GM18951 (cell line): ENCODE data around the gene ACACB.

Experiments
- POLR2A ChIP-seq: IDR thresholded peaks from 4 replicates; pipeline ENCODE4 v1.6.1; 2011; ENCODE audit warnings: mild to moderate bottlenecking; ENCODE audit not compliant: insufficient read length, insufficient read depth; ENCODE audit errors: extremely low read depth
- in situ Hi-C: fragments of 300-500 bp; cut with MboI; formaldehyde crosslinking; loops from one replicate; pipeline ENCODE4 v1.12.0; 2022; ENCODE audit warnings: low sequenced_read_pairs, mixed read lengths, inconsistent platforms; ENCODE audit not compliant: unreplicated experiment

Gene ACACB

DNA sequence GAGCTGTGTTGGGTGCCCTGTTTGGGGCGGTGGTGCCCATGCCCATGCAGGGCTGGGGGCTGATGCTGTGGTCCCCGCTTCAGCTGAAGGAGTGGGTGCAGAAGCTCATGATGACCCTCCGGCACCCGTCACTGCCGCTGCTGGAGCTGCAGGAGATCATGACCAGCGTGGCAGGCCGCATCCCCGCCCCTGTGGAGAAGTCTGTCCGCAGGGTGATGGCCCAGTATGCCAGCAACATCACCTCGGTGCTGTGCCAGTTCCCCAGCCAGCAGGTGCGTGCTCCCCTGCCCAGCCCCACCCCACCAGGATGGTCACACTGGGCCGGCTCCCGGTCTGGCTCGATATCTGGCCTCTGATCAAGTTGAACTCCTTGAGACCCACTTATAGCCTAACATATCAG is 92.7 kb downstream of the ACACB start:
- no peak for TF ChIP-seq POLR2A
- in situ Hi-C loops: no loop called here

DNA sequence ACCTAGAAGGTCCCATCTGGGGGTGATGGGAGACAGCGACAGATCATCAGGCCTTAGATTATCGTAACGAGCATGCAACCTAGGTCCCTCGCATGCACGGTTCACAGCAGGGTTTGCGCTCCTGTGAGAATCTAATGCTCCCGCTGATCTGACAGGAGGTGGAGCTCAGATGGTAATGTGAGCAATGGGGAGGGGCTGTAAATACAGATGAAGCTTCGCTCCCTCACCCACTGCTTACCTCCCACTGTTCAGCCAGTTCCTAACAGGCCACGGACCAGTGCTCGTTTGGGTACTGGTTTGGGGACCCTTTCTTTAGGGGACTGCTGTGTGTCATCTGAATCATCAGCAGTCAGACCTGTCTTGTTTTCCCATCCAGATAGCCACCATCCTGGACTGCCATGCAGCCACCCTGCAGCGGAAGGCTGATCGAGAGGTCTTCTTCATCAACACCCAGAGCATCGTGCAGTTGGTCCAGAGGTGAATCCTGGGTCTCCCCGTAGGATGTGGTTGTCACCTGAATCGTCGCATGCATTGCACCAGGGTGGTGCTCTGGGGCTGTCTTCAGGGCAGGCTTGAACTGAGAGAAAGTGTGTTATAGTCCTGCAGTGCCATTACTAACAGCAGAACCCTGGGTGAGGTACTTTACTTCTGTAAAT is 96.2 kb downstream of the ACACB start:
- TF ChIP-seq POLR2A: no peak
- in situ Hi-C loops: no loop called here

DNA sequence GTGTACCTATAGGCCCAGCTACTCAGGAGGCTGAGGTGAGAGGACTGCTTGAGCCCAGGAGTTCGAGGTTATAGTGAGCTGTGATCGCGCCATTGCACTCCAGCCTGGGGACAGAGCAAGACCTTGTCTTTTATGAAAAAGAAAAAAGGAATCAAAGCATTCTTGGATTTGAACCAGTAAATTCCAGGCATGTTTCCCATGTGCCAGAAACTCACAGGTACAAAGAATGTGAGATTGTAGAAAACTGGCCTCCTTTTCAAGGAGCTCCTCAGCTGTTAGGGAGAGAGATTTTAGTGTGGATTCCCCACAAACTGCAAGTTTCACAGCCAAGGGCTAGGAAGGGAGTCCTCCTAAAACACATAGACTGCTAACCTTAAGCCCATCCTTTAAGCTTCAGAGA is 97.7 kb downstream of the ACACB start:
- no peak for TF ChIP-seq POLR2A
- in situ Hi-C loops: no loop called here

DNA sequence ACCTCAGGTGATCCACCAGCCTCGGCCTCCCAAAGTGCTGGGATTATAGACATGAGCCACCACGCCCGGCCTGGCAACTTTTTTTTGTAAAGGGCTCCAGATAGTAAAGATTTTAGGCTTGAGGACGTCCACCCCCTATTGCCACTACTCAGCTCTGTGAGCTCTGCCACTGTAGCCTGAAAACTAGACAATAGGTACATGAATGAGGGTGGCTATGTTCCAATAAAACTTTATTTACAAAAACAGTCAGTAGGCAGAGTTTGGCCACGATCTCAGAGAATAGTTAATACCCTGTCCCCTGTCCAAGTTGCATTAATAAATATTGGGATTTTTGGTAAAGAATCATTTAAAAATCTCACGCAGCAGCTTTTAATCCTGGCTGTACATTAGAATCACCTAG is 102.6 kb downstream of the ACACB start:
- in situ Hi-C loops: no loop called here
- TF ChIP-seq POLR2A: no peak

DNA sequence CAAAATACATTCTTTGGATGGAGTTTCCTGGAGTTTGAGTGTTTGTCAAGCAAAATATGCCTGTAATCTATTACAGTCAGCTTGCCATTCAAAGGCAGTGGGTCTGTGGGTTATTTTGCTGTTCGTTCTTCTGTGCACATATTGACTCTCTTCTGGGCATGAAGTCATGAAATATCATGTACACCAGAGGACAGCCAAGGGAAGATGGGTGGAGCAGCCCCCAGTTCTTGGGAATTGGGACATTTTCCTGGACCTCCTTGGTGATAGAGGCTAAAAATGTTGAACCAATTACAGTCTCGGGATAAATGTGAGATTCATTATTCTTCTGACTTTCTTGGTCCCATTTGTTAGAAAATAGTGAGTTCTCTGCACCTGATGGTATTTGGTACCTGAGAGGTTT is 103.6 kb downstream of the ACACB start:
- TF ChIP-seq POLR2A: no peak
- in situ Hi-C loops: no loop called here

DNA sequence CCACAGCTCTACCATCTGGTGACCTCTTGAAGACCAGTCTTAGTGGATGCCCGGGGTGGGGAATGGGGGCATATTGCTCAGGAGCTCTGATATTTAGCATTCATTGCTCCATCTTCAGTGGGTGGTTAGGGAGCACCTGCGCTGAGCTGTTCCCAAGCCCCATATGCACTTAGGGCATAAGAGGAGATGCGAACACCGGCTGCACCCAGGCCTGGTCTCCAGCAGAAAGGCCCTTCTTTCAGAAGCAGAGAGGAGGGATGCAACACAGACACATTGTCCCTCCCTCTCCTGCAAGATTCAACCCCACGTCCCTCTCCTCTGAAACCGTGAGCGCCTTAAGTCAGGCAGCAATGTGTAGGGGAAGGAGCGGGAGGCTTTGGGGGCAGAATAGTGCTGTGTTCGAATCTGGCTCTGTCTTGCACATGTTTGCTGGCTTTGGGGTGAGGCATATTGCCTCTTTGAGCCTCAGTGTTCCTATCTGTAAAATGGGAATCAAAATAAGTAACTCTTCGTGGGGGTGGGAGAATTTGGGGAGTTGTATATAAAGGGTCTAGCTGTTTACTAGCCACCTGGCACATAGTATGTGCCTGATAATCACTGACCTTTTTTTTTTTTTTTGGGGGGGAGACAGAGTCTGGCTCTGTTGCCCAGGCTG is 105.0 kb downstream of the ACACB start:
- TF ChIP-seq POLR2A: no peak
- in situ Hi-C loops: no loop called here

DNA sequence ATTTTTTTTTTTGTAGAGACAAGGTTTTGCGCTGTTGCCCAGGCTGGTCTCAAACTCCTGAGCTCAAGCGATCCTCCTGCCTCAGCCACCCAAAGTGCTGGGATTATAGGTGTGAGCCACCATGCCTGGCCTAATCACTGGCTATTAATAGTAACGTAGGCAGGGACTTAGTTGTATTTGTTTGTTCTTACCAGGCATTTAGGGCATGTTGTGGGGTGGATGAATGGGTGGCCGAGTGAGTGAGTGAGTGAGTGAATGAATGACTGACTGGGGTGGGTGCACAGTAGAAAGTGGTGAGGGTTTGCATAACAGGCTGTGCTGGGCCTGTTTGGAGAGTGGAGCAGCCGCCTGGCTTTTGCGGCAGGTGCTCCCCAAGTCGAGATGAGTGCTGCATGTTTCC is 105.7 kb downstream of the ACACB start:
- TF ChIP-seq POLR2A: no peak
- in situ Hi-C loops: no loop called here

DNA sequence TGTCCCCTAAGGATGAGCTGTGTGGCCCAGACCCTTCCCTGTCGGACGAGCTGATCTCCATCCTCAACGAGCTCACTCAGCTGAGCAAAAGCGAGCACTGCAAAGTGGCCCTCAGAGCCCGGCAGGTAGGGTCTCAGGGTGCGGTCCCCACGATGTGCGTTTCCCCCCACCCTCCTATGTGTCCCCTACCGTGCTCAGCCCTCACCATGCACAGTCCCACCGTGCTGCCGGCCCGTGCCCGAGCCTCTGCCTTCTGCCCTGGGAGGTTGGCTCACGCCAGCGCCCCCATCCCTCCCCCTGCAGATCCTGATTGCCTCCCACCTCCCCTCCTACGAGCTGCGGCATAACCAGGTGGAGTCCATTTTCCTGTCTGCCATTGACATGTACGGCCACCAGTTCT is 106.1 kb downstream of the ACACB start:
- in situ Hi-C loops: no loop called here
- no peak for TF ChIP-seq POLR2A

DNA sequence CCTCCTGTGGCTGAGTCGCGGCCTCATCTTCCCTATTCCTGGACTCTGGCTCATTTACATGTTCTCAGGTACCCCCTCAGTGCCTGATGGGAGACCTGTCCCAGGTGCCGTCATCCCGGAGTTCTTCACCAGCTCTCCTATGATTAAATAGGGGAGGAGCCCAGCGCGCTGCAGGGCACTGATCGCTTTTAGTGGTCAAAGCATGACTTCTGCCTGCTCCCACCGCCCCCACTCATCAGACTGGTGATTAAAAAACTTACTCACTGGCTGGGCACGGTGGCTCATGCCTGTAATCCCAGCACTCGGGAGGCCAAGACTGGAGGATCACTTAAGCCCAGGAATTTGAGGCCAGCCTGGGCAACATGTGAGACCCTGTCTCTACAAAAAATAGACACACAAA is 106.8 kb downstream of the ACACB start:
- in situ Hi-C loops: no loop called here
- TF ChIP-seq POLR2A: no peak

DNA sequence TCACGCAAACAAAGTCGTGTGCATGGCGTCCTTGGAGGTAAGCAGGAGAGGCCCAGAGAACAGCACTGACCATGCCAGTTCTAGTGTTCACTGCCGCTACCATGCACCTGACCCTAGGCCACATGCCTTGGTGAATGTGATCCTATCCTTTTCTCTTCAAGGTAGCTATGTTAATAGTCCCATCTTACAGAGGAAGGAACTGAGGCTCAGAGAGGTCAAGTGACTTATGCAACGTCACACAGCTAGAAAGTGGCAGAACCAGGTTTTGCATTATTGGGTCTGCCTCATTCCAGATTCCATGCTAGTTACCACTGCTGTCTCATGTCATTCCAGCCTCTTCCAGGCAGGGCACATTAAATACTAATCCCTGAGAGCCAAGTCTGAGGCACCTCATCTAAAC is 107.5 kb downstream of the ACACB start:
- TF ChIP-seq POLR2A: no peak
- in situ Hi-C loops: no loop called here

DNA sequence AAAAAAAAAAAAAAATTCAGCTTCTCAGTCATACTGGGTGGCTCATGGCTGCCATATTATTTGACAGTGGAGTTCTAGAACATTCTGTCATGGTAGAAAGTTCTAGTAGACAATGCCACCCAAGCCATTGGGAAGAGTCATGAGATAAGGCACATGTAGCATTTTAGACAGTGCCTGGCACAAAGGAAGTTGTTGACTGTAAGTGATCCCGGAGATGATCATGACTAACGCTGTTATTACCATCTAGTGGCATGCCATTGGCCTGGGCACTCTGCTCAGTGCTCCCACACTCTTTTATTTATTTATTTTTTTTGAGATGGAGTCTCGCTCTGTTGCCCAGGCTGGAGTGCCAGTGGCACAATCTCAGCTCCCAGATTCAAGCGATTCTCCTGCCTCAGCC is 112.3 kb downstream of the ACACB start:
- in situ Hi-C loops: no loop called here
- no peak for TF ChIP-seq POLR2A

DNA sequence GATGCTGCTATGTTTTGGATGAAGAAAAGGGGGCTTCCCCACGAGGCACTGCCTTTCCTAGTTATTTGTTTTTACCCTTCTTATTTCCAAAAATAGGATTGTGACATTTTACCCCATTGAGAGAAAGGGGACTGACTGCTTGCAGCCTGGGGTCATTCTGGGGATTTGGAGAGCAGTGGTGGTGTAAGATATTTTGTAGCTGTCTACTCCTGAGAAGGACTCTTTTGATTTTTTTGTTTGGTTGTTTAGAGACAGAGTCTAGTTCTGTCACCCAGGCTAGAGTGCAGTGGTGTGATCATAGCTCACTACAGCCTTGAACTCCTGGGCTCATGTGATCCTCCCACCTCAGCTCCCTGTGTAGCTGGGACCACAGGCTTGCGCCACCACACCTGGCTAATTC is 113.8 kb downstream of the ACACB start:
- in situ Hi-C loops: no loop called here
- no peak for TF ChIP-seq POLR2A

DNA sequence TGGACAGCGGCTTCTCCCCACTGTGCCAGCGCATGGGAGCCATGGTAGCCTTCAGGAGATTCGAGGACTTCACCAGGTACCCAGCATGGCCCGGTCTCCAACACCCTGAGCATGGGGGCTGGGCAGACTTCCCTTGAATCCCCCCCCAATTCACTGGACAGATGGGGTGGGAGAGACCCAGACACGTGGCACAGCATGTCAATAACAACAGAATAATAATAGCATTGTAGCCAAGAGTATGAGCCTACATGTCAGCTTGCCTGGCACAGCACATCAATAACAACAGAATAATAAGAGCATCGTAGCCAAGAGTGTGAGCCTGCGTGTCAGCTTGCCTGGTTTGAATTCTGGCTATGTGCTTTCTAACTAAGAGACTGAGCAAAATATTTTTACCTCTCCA is 116.3 kb downstream of the ACACB start:
- TF ChIP-seq POLR2A: no peak

DNA sequence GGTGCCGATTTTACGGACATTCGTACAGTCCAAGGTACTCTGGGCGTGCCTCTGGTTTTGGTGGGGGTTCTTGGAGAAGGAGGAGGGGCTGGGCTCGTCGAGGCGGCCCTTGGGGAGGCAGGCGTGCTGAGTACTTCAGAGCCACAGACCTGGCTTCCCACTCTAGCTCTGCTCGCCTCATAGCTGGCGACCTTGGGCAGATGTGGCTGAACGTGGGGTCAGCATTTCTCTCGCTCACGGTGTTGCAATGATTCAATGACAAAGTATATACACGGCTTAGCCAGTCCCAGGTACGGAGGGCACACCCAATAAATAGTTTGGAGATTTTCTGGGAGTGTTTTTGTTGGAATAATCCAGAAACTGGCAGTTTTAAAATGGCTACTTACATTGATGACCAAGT is 117.6 kb downstream of the ACACB start:
- no peak for TF ChIP-seq POLR2A

More for the DNA sequence above, 116.3 kb downstream of the ACACB start:
- in situ Hi-C loops: no loop called here

More for the DNA sequence above, 117.6 kb downstream of the ACACB start:
- in situ Hi-C loops: no loop called here
